K562 (cell line): Measurements from ENCODE around the gene BRICD5. TPM values are rescaled to one million over a fixed set of nuclear protein-coding genes. Genes with fewer than 3 reads are reported as not detected.
"Not testable (repeated sequence)": the region's sequence is repeated elsewhere in the genome, so short reads cannot be mapped to it uniquely, and the experiment has no call there.

ENCODE experiments used
- ATAC-seq: fragments of 200-7000 bp; cut with Tn5 transposase; 3 replicates; pipeline ENCODE4 v1.9.1; 2020; ENCODE audit warnings: moderate library complexity
- BruUV-seq: library from RNA; stranded (reverse); fragments of 400-500 nt; replicated peaks from 2 replicates; lab custom pipeline; 2021; lab: Mats Ljungman, UMichigan
- CTCF ChIA-PET: fragments of 300-600 bp; formaldehyde crosslinking; extraction: SDS; loops from one replicate; lab custom pipeline; 2021; ENCODE audit warnings: low intra/inter-chr PET ratio; lab: Yijun Ruan, JAX
- POLR2A ChIA-PET: fragments of 300-600, 350-650 bp; sonication (Branson Sonifier 250); formaldehyde crosslinking; extraction: SDS; loops from one replicate; lab custom pipeline; 2021; ENCODE audit warnings: antibody characterized with exemption, inconsistent platforms; lab: Yijun Ruan, JAX
- DNase-seq, 4 experiments: peaks; one replicate each; pipeline versions ENCODE4 v3.0.0 to v3.0.0-alpha.2; 2011 to 2018; ENCODE audit warnings: low spot score in 3 of 4, mixed read lengths in 3 of 4; ENCODE audit errors: extremely low read depth in 1 of 4
- FAIRE-seq: peaks from 2 replicates; lab custom pipeline; 2011; peaks lifted over from hg19 to GRCh38; lab: Jason Lieb, UNC
- H2AFZ ChIP-seq: 2 replicates; pipeline ENCODE4 v1.6.0; 2011; ENCODE audit warnings: low read depth, low read length, control low read depth, inconsistent platforms
- H3K27ac ChIP-seq: fragments of 200-600 bp; 3 replicates; pipeline ENCODE4 v1.8.0; 2011; ENCODE audit warnings: low read depth, mild to moderate bottlenecking, control low read depth, inconsistent platforms, low read length, moderate library complexity, mixed read lengths; ENCODE audit errors: extremely low read depth
- H3K27me3 ChIP-seq, 2 experiments: fragments of 300-600 bp in 1 of 2; 2 replicates in 1 of 2; 3 replicates in 1 of 2; pipeline versions ENCODE4 v1.6.0 to v1.8.0; 2011; ENCODE audit warnings: inconsistent platforms in 2 of 2, low read length in 2 of 2, mild to moderate bottlenecking in 1 of 2, mixed read lengths in 1 of 2, moderate library complexity in 1 of 2; ENCODE audit not compliant: control insufficient read depth in 2 of 2, insufficient read depth in 2 of 2
- H3K36me3 ChIP-seq: fragments of 300-600 bp; 3 replicates; pipeline ENCODE4 v1.8.0; 2011; ENCODE audit warnings: mild to moderate bottlenecking, low read length, inconsistent platforms; ENCODE audit not compliant: control insufficient read depth, insufficient read depth
- H3K4me1 ChIP-seq, 2 experiments: fragments of 200-600 bp in 1 of 2; replicated peaks in 1 of 2; 2 replicates in 1 of 2; 3 replicates in 1 of 2; pipeline versions ENCODE4 v1.5.1 to v1.8.0; 2011; ENCODE audit warnings: inconsistent platforms in 2 of 2, low read length in 2 of 2, mild to moderate bottlenecking in 1 of 2, mixed read lengths in 1 of 2, moderate library complexity in 1 of 2; ENCODE audit not compliant: control insufficient read depth in 2 of 2, insufficient read depth in 2 of 2
- H3K4me2 ChIP-seq: 2 replicates; pipeline ENCODE4 v1.6.1; 2011; ENCODE audit warnings: low read length, control low read depth, inconsistent platforms, mixed read lengths; ENCODE audit not compliant: insufficient read depth
- H3K4me3 ChIP-seq: fragments of 200-600 bp; sonication (generic), shearing (Covaris generic); 2 replicates; pipeline ENCODE4 v1.5.1; 2016; ENCODE audit warnings: control low read depth, inconsistent platforms
- H3K79me2 ChIP-seq: fragments of 200-600 bp; 3 replicates; pipeline ENCODE4 v1.8.0; 2011; ENCODE audit warnings: low read length, inconsistent platforms; ENCODE audit not compliant: control insufficient read depth, insufficient read depth
- H3K9ac ChIP-seq, 2 experiments: 2 replicates each; pipeline versions ENCODE4 v1.6.0 to v1.6.1; 2011; ENCODE audit warnings: low read depth in 2 of 2, low read length in 2 of 2, control low read depth in 1 of 2, inconsistent platforms in 1 of 2, mild to moderate bottlenecking in 1 of 2, mixed read lengths in 1 of 2; ENCODE audit not compliant: insufficient read depth in 1 of 2
- H3K9me1 ChIP-seq: one replicate; pipeline ENCODE4 v1.6.0; 2011; ENCODE audit warnings: inconsistent platforms, mild to moderate bottlenecking, low read length, moderate library complexity; ENCODE audit not compliant: control insufficient read depth, insufficient read depth
- H3K9me3 ChIP-seq: replicated peaks from 2 replicates; pipeline ENCODE4 v1.5.1; 2011; ENCODE audit warnings: low read depth, low read length, inconsistent platforms; ENCODE audit not compliant: control insufficient read depth, insufficient read depth
- H4K20me1 ChIP-seq: replicated peaks from 2 replicates; pipeline ENCODE4 v1.6.1; 2011; ENCODE audit warnings: low read length, inconsistent platforms, mixed read lengths; ENCODE audit not compliant: control insufficient read depth, insufficient read depth
- ZNF146 ChIP-seq: IDR thresholded peaks from one replicate; pipeline ENCODE4 v1.6.1; 2018; ENCODE audit warnings: missing compliant biosample characterization; ENCODE audit not compliant: unreplicated experiment
- ZNF778 ChIP-seq: fragments of 450-650 bp; formaldehyde crosslinking; IDR thresholded peaks from 2 replicates; pipeline ENCODE4 v1.4.0; 2020; ENCODE audit warnings: mild to moderate bottlenecking, moderate library complexity
- WGBS: fragments of 100-300 bp; shearing (Covaris generic); methylation state at CpG from one replicate; pipeline ENCODE4 v1.1.6; 2016; ENCODE audit warnings: low coverage, mixed read lengths; ENCODE audit not compliant: insufficient coverage; ENCODE audit errors: missing lambda C conversion rate; 5-methylcytosine and 5-hydroxymethylcytosine counted together
- in situ Hi-C: fragments of 300-500 bp; cut with MboI; formaldehyde crosslinking; loops from 4 replicates; pipeline ENCODE4 v1.15.0; 2018; ENCODE audit warnings: inconsistent platforms, mixed read lengths
- intact Hi-C: fragments of 100-400 bp; cut with micrococcal nuclease; formaldehyde crosslinking; loops from 2 replicates; pipeline ENCODE4 v1.14.2; 2022
- polyA plus RNA-seq, 8 experiments: library from polyadenylated mRNA; depleted of rRNA in 4 of 8; stranded (reverse) in 5 of 8; unstranded in 3 of 8; fragments of >200 nt; fragmentation: Nextera tagmentation in 2 of 8; fragmentation: Illumina TruSeq in 1 of 8; extraction: Ambion mirVana in 2 of 8; extraction: Trizol in 1 of 8; gene quantifications; 2 replicates each; pipeline versions ENCODE4 v1.2.1 to v1.2.3, GENCODE V29; 2011 to 2014; ENCODE audit warnings: inconsistent platforms in 1 of 8, missing spikeins in 1 of 8
- total RNA-seq, 7 experiments: library from RNA; depleted of rRNA in 6 of 7; stranded (reverse); fragments of >200 nt in 6 of 7; fragmentation: Illumina TruSeq in 2 of 7; extraction: Trizol in 2 of 7; gene quantifications; 2 replicates each; pipeline versions ENCODE4 v1.2.1 to v1.2.3, GENCODE V29; 2011 to 2021; ENCODE audit warnings: low replicate concordance in 1 of 7

Gene BRICD5
- total and polyA plus RNA-seq, 9 of the 15 experiments (the other 6 are each of a cell fraction or from before 2014, with no cell fraction given) = 0.24 to 15.1 (median 2.4) TPM; not detected in 1

- H3K9me3 ChIP-seq, H3K9me1 ChIP-seq, H4K20me1 ChIP-seq, H3K27me3 ChIP-seq, H3K4me3 ChIP-seq, in situ Hi-C loops, H2AFZ ChIP-seq, H3K4me2 ChIP-seq, H3K27ac ChIP-seq, intact Hi-C loops, FAIRE-seq, DNase-seq, BruUV-seq, ATAC-seq: not testable (repeated sequence)
- Histone ChIP-seq H3K36me3 (peaks cover 17% of the 10 kb centered on the region; the same call in 1 of the 3 replicates), H3K9ac (peak overlapping the region in 1 of 2 experiments; percentile 37; a peak in 1 of 4 replicates), H3K4me1 (peaks cover 9 to 53% of the 10 kb centered on the region in 2 experiments; a peak in 3 of 5 replicates), H3K79me2 (peaks cover 32% of the 10 kb centered on the region)
- POLR2A ChIA-PET = interaction anchor here (0.9 to 1.2 kb wide), 4 partner anchors 9 to 48 kb away, joined by 3 to 8 read pairs (median 4); partner anchors contain the start of gene TRAF7
- CTCF ChIA-PET = interaction anchor here (0.6 kb wide), 1 partner anchor 795 kb away, joined by 3 read pairs; no protein-coding TSS in a partner anchor
- WGBS = 78% methylated on average over 6 of the region's 8 CpGs
Measured at GRCh38 chr16:2203119-2203688, 7.5 kb downstream of the BRICD5 start.

GRCh38 chr16:2200313-2200712 lies 10.3 kb downstream of the BRICD5 start:
- Histone ChIP-seq H4K20me1 (no peaks in the 10 kb centered on the region), H3K27me3 (peaks cover 0 to 5% of the 10 kb centered on the region in 2 experiments; a peak in 2 of 5 replicates), H3K4me2 (no peak overlapping the region), H3K27ac (no peak overlapping the region), H3K4me1 (peaks cover 2 to 45% of the 10 kb centered on the region in 2 experiments; a peak in 4 of 5 replicates), H3K36me3 (no peaks in the 10 kb centered on the region), H3K79me2 (peaks cover 8% of the 10 kb centered on the region; the same call in 2 of the 3 replicates), H3K9me1 (no peaks in the 10 kb centered on the region)
- no TSS peak for BruUV-seq
- POLR2A ChIA-PET = interaction anchor here (0.9 kb wide), 1 partner anchor 10 kb away, joined by 5 read pairs; no protein-coding TSS in a partner anchor
- 47% methylated on average over 6 of the region's 6 CpGs for WGBS
- FAIRE-seq = no peak
- DNase-seq = no peak
- TF ChIP-seq ZNF778 (CRISPR knock-in tag) = no peak
- peak; percentile 17 for TF ChIP-seq ZNF146
- TF ChIP-seq, all 486 proteins: peak for 1
- no peak overlapping the region for H3K4me3 ChIP-seq
- H2AFZ ChIP-seq = no peak overlapping the region
- intact Hi-C loops = no loop called here
- ATAC-seq = no peak
- CTCF ChIA-PET = no interaction called here
- H3K9ac ChIP-seq = peak overlapping the region in 1 of 2 experiments; percentile 56; a peak in 1 of 4 replicates
- H3K9me3 ChIP-seq = no peaks in the 10 kb centered on the region
- in situ Hi-C loops = no loop called here
